IPS-20b (cell line): Measurements from ENCODE around the gene TNS1.

ENCODE experiments used
- H3K27ac ChIP-seq: one replicate; pipeline ENCODE4 v1.5.1; 2013; ENCODE audit warnings: low read length
- H3K27me3 ChIP-seq: 2 replicates; pipeline ENCODE4 v1.6.1; 2013; ENCODE audit warnings: mild to moderate bottlenecking, low read length, inconsistent platforms; ENCODE audit not compliant: insufficient read depth
- H3K36me3 ChIP-seq: 2 replicates; pipeline ENCODE4 v1.6.1; 2013; ENCODE audit warnings: low read depth, mild to moderate bottlenecking, inconsistent platforms, low read length, moderate library complexity; ENCODE audit not compliant: insufficient read depth
- H3K4me1 ChIP-seq: 2 replicates; pipeline ENCODE4 v1.6.1; 2013; ENCODE audit warnings: mild to moderate bottlenecking, control low read depth, inconsistent platforms, low read length, moderate library complexity; ENCODE audit not compliant: insufficient read depth
- H3K4me3 ChIP-seq: 2 replicates; pipeline ENCODE4 v1.5.1; 2013; ENCODE audit warnings: mild to moderate bottlenecking, low read length, inconsistent platforms
- H3K9ac ChIP-seq: 2 replicates; pipeline ENCODE4 v1.6.1; 2013; ENCODE audit warnings: low read depth, mild to moderate bottlenecking, inconsistent platforms, low read length, moderate library complexity
- H3K9me3 ChIP-seq: 2 replicates; pipeline ENCODE4 v1.6.1; 2013; ENCODE audit warnings: mild to moderate bottlenecking, low read depth, low read length, inconsistent platforms; ENCODE audit not compliant: insufficient read depth

The TNS1 gene

DNA sequence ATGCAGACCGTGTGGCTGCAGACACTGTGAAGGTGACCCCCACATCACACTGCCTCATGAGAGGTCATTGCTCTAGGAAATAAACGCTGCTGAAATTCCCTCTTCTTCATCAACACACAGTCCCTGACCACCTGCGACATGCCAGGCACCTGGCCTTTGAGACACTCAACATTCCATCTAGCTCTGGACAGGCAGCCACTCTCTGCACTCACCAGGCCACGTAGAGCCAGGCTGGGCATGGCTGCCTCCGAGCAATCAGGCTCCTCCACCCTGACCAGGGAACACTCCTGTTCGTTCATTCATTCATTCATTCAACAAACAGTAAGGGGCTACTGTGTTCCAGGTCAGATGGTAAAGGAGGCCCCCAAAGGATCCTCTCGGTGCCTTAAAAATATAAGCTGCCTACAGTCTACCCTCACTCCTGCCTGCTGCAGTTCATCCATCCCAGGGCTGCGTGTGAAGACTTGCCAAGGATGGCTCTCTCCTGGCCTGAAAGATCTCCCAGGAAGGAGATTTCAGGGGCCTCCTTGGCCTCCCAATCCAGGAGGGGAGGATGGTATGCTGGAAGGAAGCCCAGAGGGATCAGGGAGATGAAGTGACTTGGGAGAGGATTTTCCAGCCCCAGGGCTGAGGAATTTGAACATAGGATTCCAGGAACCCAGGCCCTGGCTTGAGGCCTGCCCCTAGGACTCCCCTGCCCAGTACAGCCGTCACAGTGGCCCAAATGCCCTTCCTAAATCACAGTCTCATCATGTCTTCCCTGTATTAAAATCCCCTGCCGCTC lies 66.7 kb downstream of the TNS1 start:
- Histone ChIP-seq H3K9me3 (no peaks in the 10 kb centered on the region), H3K4me1 (peaks cover 31% of the 10 kb centered on the region), H3K36me3 (no peaks in the 10 kb centered on the region), H3K27me3 (no peaks in the 10 kb centered on the region), H3K27ac (no peak overlapping the region), H3K9ac (peak overlapping the region; percentile 16; the same call in 1 of the 2 replicates), H3K4me3 (no peak overlapping the region)

DNA sequence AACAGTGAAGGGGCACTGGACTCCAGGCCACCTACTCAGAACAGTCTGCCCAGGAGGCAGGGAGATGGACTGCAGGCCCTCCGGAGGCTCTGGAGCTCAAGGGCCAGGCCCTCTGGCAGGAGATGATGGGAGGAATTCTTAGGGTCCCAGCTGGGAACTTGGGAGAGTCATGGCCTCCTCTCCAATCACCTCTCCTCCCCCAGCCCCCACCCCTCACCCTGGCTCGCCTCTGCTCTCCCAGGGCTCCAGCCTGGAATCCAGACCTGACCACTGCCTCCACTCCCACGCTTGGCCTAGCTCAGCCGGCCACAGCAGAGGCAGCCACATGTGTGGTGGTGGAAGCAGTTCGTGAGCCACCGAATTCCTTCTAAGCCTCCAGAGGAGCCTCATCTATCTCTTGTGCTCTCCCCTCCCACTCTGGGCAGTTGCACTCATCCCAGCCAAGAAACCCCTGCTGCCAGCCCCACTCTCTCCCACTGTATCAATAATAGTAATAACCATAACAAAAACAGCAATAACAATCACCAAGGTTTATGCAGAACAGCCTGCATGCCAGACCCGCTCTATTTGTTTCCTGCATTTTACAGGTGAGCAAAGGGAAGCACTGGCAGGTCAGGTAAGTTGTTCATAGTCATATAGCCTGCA lies 67.4 kb downstream of the TNS1 start:
- H3K4me3 ChIP-seq = no peak overlapping the region
- H3K36me3 ChIP-seq = no peaks in the 10 kb centered on the region
- H3K4me1 ChIP-seq = peaks cover 31% of the 10 kb centered on the region
- no peaks in the 10 kb centered on the region for H3K9me3 ChIP-seq
- H3K27ac ChIP-seq = no peak overlapping the region
- H3K27me3 ChIP-seq = no peaks in the 10 kb centered on the region
- peak overlapping the region; percentile 16; the same call in 1 of the 2 replicates for H3K9ac ChIP-seq

DNA sequence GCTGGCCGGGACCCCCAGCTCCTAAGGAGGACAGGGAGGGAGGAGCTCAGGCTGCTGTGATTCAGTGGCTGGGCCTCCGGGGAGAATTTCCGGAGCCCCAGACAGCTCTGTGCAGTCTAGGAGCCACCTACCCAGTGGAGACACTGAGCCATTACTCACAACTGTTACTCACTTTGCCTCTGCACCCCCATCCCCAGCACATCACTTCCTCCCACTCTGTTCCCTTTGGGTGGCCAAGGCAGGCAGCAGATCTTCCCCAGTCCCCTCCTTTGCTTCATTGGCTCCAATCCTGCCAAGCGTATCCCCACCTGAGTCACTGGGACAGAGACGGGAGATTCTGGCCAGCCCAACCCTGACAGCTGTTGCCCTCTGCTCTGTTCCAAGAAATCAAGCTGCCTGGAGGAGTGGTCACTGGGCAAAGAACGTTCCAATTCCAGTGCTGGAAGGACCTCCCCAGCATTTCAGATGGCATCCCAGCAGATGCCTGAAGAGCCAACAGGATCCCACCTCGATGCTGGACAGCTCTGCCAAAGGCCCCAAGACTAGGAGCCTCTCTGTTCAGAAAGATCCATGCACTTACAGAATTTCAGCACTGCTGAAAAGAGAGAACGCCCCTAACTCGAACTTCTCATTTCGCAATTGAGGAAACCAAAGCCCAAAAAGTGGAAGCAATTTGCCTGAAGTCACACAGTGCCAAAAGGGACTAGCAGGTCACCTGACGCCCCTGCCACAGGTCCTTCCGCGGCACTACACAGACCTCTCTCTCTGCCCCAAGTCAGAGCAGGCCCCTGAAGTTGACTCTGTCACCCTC lies 68.3 kb downstream of the TNS1 start:
- Histone ChIP-seq H3K4me3 (no peak overlapping the region), H3K4me1 (peaks cover 31% of the 10 kb centered on the region), H3K36me3 (no peaks in the 10 kb centered on the region), H3K27ac (no peak overlapping the region), H3K9ac (peak overlapping the region; percentile 24; the same call in 1 of the 2 replicates), H3K27me3 (no peaks in the 10 kb centered on the region), H3K9me3 (no peaks in the 10 kb centered on the region)

DNA sequence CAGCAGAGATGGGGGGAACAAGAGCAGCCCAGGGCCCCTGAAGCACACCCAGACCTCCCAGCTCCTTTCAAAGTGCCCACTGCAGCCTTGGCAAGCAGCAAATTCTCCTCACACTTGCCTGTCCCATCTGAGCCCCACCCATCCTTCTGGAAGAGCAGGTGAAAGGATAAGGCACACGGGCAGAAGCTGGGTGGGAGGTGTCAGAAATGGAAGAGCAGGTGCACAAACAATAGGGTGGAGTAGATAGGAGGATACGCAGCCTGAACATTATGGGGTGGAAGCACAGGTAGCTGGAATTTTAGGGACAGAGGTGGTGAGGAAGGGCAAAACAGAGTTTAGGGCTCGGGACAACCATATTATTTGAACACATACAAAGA lies 69.2 kb downstream of the TNS1 start:
- H3K4me3 ChIP-seq = no peak overlapping the region
- H3K27me3 ChIP-seq = no peaks in the 10 kb centered on the region
- H3K9ac ChIP-seq = no peak overlapping the region
- no peaks in the 10 kb centered on the region for H3K9me3 ChIP-seq
- no peak overlapping the region for H3K27ac ChIP-seq
- H3K36me3 ChIP-seq = no peaks in the 10 kb centered on the region
- H3K4me1 ChIP-seq = peaks cover 31% of the 10 kb centered on the region

DNA sequence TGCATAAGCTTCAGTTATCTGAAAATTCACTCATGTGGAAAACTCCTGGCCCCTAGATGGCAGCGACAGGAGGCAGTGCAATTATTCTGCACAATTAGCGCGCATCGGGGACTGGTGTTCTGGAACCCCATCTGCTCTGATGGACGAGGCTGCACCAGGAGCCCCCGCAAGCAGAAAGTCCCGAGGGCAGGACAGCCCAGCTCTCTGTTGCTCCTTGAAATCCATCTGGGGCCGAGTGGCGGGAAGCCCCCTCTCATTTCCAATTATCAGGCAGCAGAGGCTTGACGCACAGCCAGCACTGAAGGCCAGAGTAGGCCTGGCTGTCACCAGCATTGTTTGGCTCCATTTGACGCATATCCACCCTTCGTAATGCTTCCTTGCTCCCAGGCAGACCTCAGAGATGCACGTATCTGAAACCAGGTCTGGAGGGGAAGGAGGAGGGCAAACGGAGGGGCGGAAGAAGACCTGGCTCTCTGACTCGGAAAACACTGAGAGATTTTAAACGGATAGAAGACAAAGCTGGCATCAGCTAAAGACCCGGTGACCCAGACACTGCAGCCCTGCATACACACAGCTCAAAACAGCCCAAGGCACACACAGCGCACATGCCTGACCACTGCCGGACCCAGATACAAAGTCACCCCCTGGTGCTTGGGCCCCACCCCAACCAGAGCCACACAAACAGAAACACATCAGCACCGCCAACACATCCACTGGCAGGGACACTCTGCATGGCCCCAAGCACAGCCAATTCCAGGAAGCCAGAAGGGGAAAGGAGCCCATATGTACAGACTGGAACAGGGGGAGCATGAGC lies 69.8 kb downstream of the TNS1 start:
- Histone ChIP-seq H3K36me3 (no peaks in the 10 kb centered on the region), H3K9me3 (no peaks in the 10 kb centered on the region), H3K27ac (no peak overlapping the region), H3K27me3 (no peaks in the 10 kb centered on the region), H3K4me1 (peaks cover 31% of the 10 kb centered on the region), H3K9ac (no peak overlapping the region; the same call in 1 of the 2 replicates), H3K4me3 (no peak overlapping the region)

DNA sequence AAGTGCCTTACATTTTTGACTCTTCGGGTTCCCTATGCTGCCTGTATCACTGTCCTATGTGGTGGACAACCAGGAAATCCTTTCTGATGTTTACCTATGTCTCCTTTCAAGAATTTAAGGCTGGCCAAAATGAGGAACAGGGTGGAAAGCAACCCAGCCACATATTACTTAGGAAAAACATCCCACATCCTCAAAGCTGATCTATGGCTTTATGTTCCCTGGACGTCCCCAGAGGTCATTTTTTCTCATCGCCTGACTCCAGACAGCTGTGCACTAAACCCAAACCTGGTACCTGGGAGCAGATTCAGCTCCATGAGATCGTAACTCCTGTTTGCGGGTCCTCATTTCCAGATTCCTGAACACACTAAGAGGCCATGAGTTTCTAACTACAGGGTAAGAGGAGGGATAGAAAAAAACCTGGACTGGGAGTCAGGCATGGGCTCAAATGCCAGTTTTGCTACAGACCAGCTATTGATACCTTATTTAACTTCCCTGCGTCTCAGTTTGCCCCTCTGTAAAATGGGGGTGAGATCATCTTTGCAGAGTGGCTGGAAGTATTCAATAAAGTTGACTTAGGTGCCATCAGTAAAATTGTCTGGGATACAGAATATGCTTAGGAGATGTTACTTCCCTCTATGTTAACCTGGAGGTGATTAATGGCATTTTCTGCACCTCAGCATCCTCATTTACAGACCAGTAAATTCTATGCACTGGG lies 70.8 kb downstream of the TNS1 start:
- Histone ChIP-seq H3K9ac (no peak overlapping the region), H3K27ac (no peak overlapping the region), H3K36me3 (no peaks in the 10 kb centered on the region), H3K27me3 (no peaks in the 10 kb centered on the region), H3K4me1 (peaks cover 26% of the 10 kb centered on the region), H3K4me3 (no peak overlapping the region), H3K9me3 (no peaks in the 10 kb centered on the region)

DNA sequence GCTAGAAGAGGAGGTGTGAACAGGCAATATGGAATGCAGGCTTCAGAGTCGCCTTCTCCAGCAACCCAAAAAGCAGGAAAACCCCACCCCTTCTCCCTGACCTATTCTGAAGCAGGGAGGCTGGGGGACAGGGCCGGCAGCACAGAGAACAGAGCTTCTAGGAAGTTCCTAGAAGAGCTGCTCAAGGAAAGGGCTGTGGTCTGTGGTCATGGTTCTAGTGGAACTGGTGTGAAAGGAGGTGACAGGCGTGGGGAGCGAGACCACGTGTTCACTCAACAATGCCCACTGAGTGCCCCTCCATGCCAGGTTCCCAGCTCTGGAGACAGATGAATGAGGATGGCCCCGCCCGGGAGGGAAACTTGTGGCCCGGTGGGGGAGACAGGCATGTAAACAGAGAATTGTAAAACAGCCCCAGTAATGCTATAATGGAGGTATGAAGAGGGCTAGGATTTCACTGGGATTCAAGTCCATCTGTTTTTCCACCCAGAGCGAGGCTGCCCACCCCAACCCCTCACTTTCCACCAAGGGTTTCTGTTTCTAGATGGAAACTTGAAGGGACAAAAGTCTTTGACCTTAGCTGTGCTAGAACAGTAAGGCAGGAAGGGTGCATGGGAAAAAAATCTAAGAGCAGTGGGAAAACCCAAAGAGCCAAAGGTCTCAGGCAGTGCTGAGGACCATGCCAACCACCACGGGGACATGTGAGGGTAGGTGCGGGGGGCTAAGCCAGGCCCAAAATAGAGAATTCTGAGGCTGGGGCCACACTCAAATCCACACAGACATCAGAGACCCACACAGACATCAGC lies 71.8 kb downstream of the TNS1 start:
- Histone ChIP-seq H3K9ac (no peak overlapping the region), H3K4me3 (no peak overlapping the region), H3K36me3 (no peaks in the 10 kb centered on the region), H3K27me3 (no peaks in the 10 kb centered on the region), H3K9me3 (no peaks in the 10 kb centered on the region), H3K27ac (no peak overlapping the region), H3K4me1 (peaks cover 19% of the 10 kb centered on the region)

DNA sequence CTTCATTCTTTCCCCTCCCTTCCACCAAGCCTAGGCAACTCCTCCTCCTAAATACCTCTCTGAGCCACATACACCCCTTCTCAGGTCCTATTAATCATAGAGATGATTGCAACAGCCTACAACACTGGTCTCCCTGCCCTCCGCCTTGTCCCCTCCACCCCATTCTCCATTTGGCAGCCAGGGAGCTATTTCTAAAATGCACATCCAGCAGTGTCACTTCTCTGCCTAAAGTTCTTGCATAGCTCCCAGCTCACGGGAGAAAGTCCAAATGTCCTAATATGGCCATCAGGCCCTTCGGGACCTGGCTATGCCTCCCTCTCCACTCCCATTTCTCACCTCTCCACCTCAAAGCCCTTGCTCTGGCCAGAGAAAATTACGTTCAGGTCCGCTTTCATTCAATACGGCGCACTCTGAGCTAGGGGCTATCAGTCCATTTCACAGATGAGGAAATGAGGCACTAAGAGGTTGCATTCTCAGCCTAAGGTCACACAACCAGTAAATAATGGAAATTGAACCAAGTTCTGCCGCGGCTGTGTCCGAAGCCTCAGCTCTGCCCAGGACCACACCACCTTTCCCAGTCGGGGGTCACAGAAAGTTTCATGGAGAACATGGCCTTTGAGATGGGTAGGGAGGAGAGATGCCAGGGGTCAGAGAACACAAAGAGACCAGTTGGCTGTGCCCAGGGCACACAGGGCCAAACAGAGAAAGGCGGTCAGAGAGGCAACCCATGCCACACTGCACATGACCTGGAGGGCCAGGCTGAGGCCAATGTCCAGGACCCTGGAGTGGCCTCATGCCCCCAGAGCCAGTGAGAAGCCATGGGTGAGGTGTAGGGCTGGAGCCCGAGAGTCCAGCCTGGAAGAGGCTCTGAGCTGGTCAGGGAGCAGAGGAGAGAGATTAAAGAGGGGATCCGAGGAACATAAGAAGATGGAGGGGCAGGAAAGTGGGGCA lies 72.8 kb downstream of the TNS1 start:
- Histone ChIP-seq H3K36me3 (no peaks in the 10 kb centered on the region), H3K9ac (no peak overlapping the region), H3K9me3 (no peaks in the 10 kb centered on the region), H3K4me3 (no peak overlapping the region), H3K27ac (no peak overlapping the region), H3K27me3 (no peaks in the 10 kb centered on the region), H3K4me1 (peaks cover 9% of the 10 kb centered on the region)

DNA sequence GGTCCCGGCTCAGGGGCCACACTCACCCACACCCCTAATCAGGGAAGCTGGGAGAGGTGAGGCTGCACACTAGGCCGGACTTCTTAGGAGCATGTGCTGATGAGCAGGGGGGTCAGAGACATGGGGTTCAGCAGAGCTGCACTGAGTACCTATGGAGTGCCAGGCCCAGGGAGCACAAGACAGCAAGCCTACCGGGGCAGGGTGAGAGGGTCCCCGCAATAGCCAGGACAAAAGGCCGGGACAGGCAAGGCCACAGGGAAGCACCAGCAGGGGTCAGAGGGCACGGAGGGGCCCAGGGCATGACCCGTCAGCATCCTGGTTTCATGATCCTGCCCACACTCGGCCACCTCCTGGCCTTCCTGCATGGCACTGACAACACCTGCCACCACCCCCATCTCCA lies 73.5 kb downstream of the TNS1 start:
- Histone ChIP-seq H3K27ac (no peak overlapping the region), H3K4me3 (no peak overlapping the region), H3K36me3 (no peaks in the 10 kb centered on the region), H3K4me1 (peaks cover 2% of the 10 kb centered on the region; the same call in 1 of the 2 replicates), H3K9me3 (no peaks in the 10 kb centered on the region), H3K9ac (no peak overlapping the region), H3K27me3 (no peaks in the 10 kb centered on the region)
